GM12878 (cell line): ENCODE results near the gene FAM200B. TPM values are rescaled to one million over a fixed set of nuclear protein-coding genes. Genes with fewer than 3 reads are reported as not detected.

Experiments used
- ATAC-seq: fragments of 200-7000 bp; cut with Tn5 transposase; 3 replicates; pipeline ENCODE4 v1.9.1; 2020; ENCODE audit warnings: mild to moderate bottlenecking, moderate library complexity
- BruUV-seq: library from RNA; stranded (reverse); fragments of 400-500 nt; replicated peaks from 2 replicates; lab custom pipeline; 2021; lab: Mats Ljungman, UMichigan
- CTCF ChIA-PET: fragments of 300-600 bp; sonication (Branson Sonifier 250); formaldehyde crosslinking; extraction: SDS; loops from one replicate; lab custom pipeline; 2021; ENCODE audit warnings: inconsistent platforms; lab: Yijun Ruan, JAX
- POLR2A ChIA-PET: fragments of 350-600 bp; formaldehyde crosslinking; extraction: SDS; loops from one replicate; lab custom pipeline; 2021; ENCODE audit warnings: inconsistent platforms; lab: Charles Lee
- RAD21 ChIA-PET: fragments of 300-600 bp; sonication (Branson Sonifier 250); formaldehyde crosslinking; loops from one replicate; lab custom pipeline; 2023; ENCODE audit warnings: antibody characterized with exemption; ENCODE audit not compliant: unreplicated experiment; lab: Charles Lee
- SMC1A ChIA-PET: fragments of 300-600 bp; sonication (Branson Sonifier 250); formaldehyde crosslinking; loops from one replicate; lab custom pipeline; 2023; ENCODE audit not compliant: unreplicated experiment, uncharacterized antibody; lab: Charles Lee
- DNase-seq: peaks from one replicate; pipeline ENCODE4 v3.0.0-alpha.2; 2011; ENCODE audit warnings: low read depth, low spot score
- FAIRE-seq: peaks from 3 replicates; lab custom pipeline; 2011; peaks lifted over from hg19 to GRCh38; lab: Jason Lieb, UNC
- H2AFZ ChIP-seq: 2 replicates; pipeline ENCODE4 v1.6.0; 2011; ENCODE audit warnings: low read depth, low read length, control low read depth; ENCODE audit not compliant: control insufficient read depth
- H3K27ac ChIP-seq: 2 replicates; pipeline ENCODE4 v1.5.1; 2011; ENCODE audit warnings: control low read depth; ENCODE audit not compliant: control insufficient read depth, insufficient read depth
- H3K27me3 ChIP-seq, 2 experiments: replicated peaks in 1 of 2; 2 replicates each; pipeline versions ENCODE4 v1.6.0 to v1.6.1; 2011; ENCODE audit warnings: low read length in 1 of 2; ENCODE audit not compliant: control insufficient read depth in 2 of 2, insufficient read depth in 2 of 2
- H3K36me3 ChIP-seq, 2 experiments: 2 replicates each; pipeline ENCODE4 v1.5.1; 2011; ENCODE audit warnings: low read length in 1 of 2; ENCODE audit not compliant: control insufficient read depth in 2 of 2, insufficient read depth in 2 of 2
- H3K4me1 ChIP-seq: 2 replicates; pipeline ENCODE4 v1.6.1; 2011; ENCODE audit warnings: mild to moderate bottlenecking, low read length, moderate library complexity, mixed read lengths; ENCODE audit not compliant: control insufficient read depth, insufficient read depth
- H3K4me2 ChIP-seq: 2 replicates; pipeline ENCODE4 v1.6.0; 2011; ENCODE audit warnings: control low read depth; ENCODE audit not compliant: control insufficient read depth, insufficient read depth
- H3K4me3 ChIP-seq: fragments of 200-600 bp; sonication (generic); 2 replicates; pipeline ENCODE4 v1.5.1; 2016
- H3K79me2 ChIP-seq: 2 replicates; pipeline ENCODE4 v1.6.0; 2011; ENCODE audit warnings: low read length; ENCODE audit not compliant: control insufficient read depth, insufficient read depth
- H3K9ac ChIP-seq: 2 replicates; pipeline ENCODE4 v1.8.0; 2011; ENCODE audit warnings: low read length, control low read depth, mixed read lengths; ENCODE audit not compliant: control insufficient read depth, insufficient read depth
- H3K9me3 ChIP-seq: replicated peaks from 3 replicates; pipeline ENCODE4 v1.5.1; 2011; ENCODE audit warnings: mild to moderate bottlenecking, low read length; ENCODE audit not compliant: control insufficient read depth, insufficient read depth
- H4K20me1 ChIP-seq: 2 replicates; pipeline ENCODE4 v1.6.0; 2011; ENCODE audit not compliant: control insufficient read depth, insufficient read depth
- ATF3 ChIP-seq: IDR thresholded peaks from 2 replicates; pipeline ENCODE4 v1.6.1; 2011; ENCODE audit warnings: low read depth, mild to moderate bottlenecking, low read length, moderate library complexity, borderline replicate concordance; ENCODE audit errors: extremely low read depth
- BHLHE40 ChIP-seq, 2 experiments: fragments of 450-650 bp in 1 of 2; IDR thresholded peaks; 2 replicates each; pipeline ENCODE4 v1.6.1; 2011 to 2017; ENCODE audit warnings: low read depth in 2 of 2, borderline replicate concordance in 1 of 2, improper control_type of control experiment in 1 of 2, low read length in 1 of 2, mild to moderate bottlenecking in 1 of 2
- CBFB ChIP-seq: IDR thresholded peaks from 2 replicates; pipeline ENCODE4 v1.6.1; 2016; ENCODE audit warnings: antibody characterized with exemption, low read depth
- IKZF1 ChIP-seq: fragments of 450-650 bp; conservative IDR thresholded peaks from 2 replicates; pipeline ENCODE4 v1.6.1; 2017; ENCODE audit warnings: antibody characterized with exemption, mild to moderate bottlenecking
- JUND ChIP-seq: IDR thresholded peaks from 2 replicates; pipeline ENCODE4 v1.6.1; 2012; ENCODE audit warnings: low read depth, mild to moderate bottlenecking, low read length, improper control_type of control experiment, moderate library complexity
- MEF2A ChIP-seq: IDR thresholded peaks from 2 replicates; pipeline ENCODE4 v1.6.1; 2011; ENCODE audit warnings: low read depth, mild to moderate bottlenecking, low read length, moderate library complexity; ENCODE audit not compliant: insufficient read depth
- MEF2B ChIP-seq: fragments of 450-650 bp; IDR thresholded peaks from 2 replicates; pipeline ENCODE4 v1.6.1; 2018; ENCODE audit warnings: mild to moderate bottlenecking, moderate library complexity; ENCODE audit not compliant: partially characterized antibody, poor library complexity, severe bottlenecking
- MYB ChIP-seq: fragments of 150-350 bp; IDR thresholded peaks from 2 replicates; pipeline ENCODE4 v1.6.1; 2014; ENCODE audit warnings: mild to moderate bottlenecking, low read depth, low read length, borderline replicate concordance
- PAX8 ChIP-seq: fragments of 450-650 bp; IDR thresholded peaks from 2 replicates; pipeline ENCODE4 v1.6.1; 2017; ENCODE audit warnings: mild to moderate bottlenecking, moderate library complexity
- SPI1 ChIP-seq: IDR thresholded peaks from 2 replicates; pipeline ENCODE4 v1.6.1; 2011; ENCODE audit warnings: low read depth, mild to moderate bottlenecking, low read length, moderate library complexity, borderline replicate concordance; ENCODE audit not compliant: insufficient read depth
- STAT1 ChIP-seq: fragments of 450-650 bp; conservative IDR thresholded peaks from 2 replicates; pipeline ENCODE4 v1.6.1; 2014; ENCODE audit warnings: antibody characterized with exemption, mild to moderate bottlenecking
- ZBTB40 ChIP-seq: fragments of 450-650 bp; IDR thresholded peaks from 2 replicates; pipeline ENCODE4 v1.6.1; 2016; ENCODE audit warnings: mild to moderate bottlenecking, moderate library complexity, borderline replicate concordance
- ZNF592 ChIP-seq: fragments of 450-650 bp; IDR thresholded peaks from 2 replicates; pipeline ENCODE4 v1.6.1; 2017; ENCODE audit warnings: mild to moderate bottlenecking, moderate library complexity
- WGBS: methylation state at CpG from one replicate; pipeline ENCODE4 v1.1.6; 2016; ENCODE audit warnings: low lambda C conversion rate; ENCODE audit not compliant: insufficient replicate concordance, insufficient coverage; ENCODE audit errors: missing lambda C conversion rate; 5-methylcytosine and 5-hydroxymethylcytosine counted together
- in situ Hi-C: fragments of 300-500 bp; cut with MboI; formaldehyde crosslinking; loops from 9 replicates; pipeline ENCODE4 v1.14.3; 2018; ENCODE audit warnings: mixed read lengths
- intact Hi-C: fragments of 100-400 bp; cut with micrococcal nuclease; formaldehyde crosslinking; loops from one replicate; pipeline ENCODE4 v1.14.2; 2022; ENCODE audit not compliant: unreplicated experiment
- polyA plus RNA-seq, 11 experiments: library from polyadenylated mRNA; depleted of rRNA in 4 of 11; unstranded in 6 of 11; stranded (reverse) in 5 of 11; fragments of >200 nt; fragmentation: Nextera tagmentation in 4 of 11; fragmentation: Illumina TruSeq in 1 of 11; extraction: Ambion mirVana in 4 of 11; extraction: Trizol in 1 of 11; gene quantifications; 1 replicate in 1 of 11; 2 replicates in 10 of 11; pipeline versions ENCODE4 v1.2.1 to v1.2.3, GENCODE V29; 2011 to 2016; ENCODE audit warnings: inconsistent platforms in 2 of 11, missing spikeins in 2 of 11, low read depth in 1 of 11
- total RNA-seq, 4 experiments: library from RNA; depleted of rRNA in 3 of 4; stranded (reverse); fragments of >200 nt in 3 of 4; fragmentation: Illumina TruSeq in 1 of 4; extraction: Trizol in 1 of 4; gene quantifications; 2 replicates each; pipeline versions ENCODE4 v1.2.1 to v1.2.3, GENCODE V29; 2013 to 2021
- TF ChIP-seq, protein P1 (sequence below): IDR thresholded peaks from 2 replicates; pipeline ENCODE4 v1.6.1; 2011; ENCODE audit warnings: low read depth, low read length, improper control_type of control experiment, borderline replicate concordance

FAM200B gene
- total and polyA plus RNA-seq, 10 of the 15 experiments (the other 5 are each of a cell fraction or from before 2014, with no cell fraction given) = 13.8 to 48.5 (median 25.5) TPM

- Histone ChIP-seq H3K4me3 (no peak overlapping the region), H3K27ac (no peak overlapping the region), H4K20me1 (no peaks in the 10 kb centered on the region), H3K27me3 (no peaks in the 10 kb centered on the region), H3K9ac (no peak overlapping the region), H3K36me3 (0 out of 4 replicates have a peak, but pooled peaks cover 0 to under 1% of the 10 kb centered on the region in 2 experiments), H2AFZ (no peak overlapping the region), H3K4me1 (no peaks in the 10 kb centered on the region), H3K9me3 (no peaks in the 10 kb centered on the region; the same call in 2 of the 3 replicates), H3K79me2 (no peaks in the 10 kb centered on the region), H3K4me2 (no peak overlapping the region)
- no TSS peak for BruUV-seq
- ChIA-PET POLR2A (no interaction called here), CTCF (no interaction called here), SMC1A (interaction anchor here (1.9 kb wide), 1 partner anchor 12 kb away, joined by 5 read pairs; no protein-coding TSS in a partner anchor), RAD21 (no interaction called here)
- intact Hi-C loops (no loop called here), in situ Hi-C loops (no loop called here)
- FAIRE-seq = no peak
- no peak for DNase-seq
- WGBS = 66% methylated on average over 4 of the region's 4 CpGs
- ATAC-seq = no peak
- no peak for TF ChIP-seq JUND
- TF ChIP-seq ZNF592 = no peak
- no peak for TF ChIP-seq STAT1
- no peak for TF ChIP-seq CBFB
- no peak for TF ChIP-seq PAX8
- TF ChIP-seq ZBTB40 = no peak
- no peak for TF ChIP-seq ATF3
- TF ChIP-seq SPI1 = no peak
- TF ChIP-seq, protein P1, sequence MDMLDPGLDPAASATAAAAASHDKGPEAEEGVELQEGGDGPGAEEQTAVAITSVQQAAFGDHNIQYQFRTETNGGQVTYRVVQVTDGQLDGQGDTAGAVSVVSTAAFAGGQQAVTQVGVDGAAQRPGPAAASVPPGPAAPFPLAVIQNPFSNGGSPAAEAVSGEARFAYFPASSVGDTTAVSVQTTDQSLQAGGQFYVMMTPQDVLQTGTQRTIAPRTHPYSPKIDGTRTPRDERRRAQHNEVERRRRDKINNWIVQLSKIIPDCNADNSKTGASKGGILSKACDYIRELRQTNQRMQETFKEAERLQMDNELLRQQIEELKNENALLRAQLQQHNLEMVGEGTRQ = no peak
- TF ChIP-seq IKZF1 = no peak
- TF ChIP-seq MEF2B = no peak
- no peak for TF ChIP-seq MEF2A
- TF ChIP-seq MYB = no peak
- no peak for TF ChIP-seq BHLHE40 (IDR thresholded peaks at IDR 0.05; ENCODE audit: borderline replicate concordance in 1 of 2, low read depth in 2 of 2, low read length in 1 of 2)
Measured at GRCh38 chr4:15694431-15694830, 12.8 kb downstream of the FAM200B start.
